Hepatocyte (in vitro differentiated cells): Measurements from ENCODE around the gene GNG10.

Experiments
- CTCF ChIP-seq: fragments of 200-600 bp; sonication (generic); IDR thresholded peaks from 2 replicates; pipeline ENCODE4 v1.5.1; 2016; ENCODE audit warnings: antibody characterized with exemption, mild to moderate bottlenecking; ENCODE audit not compliant: poor library complexity
- EZH2 ChIP-seq: fragments of 200-600 bp; sonication (generic); IDR thresholded peaks from 2 replicates; pipeline ENCODE4 v1.6.1; 2016; ENCODE audit warnings: antibody characterized with exemption, mild to moderate bottlenecking, borderline replicate concordance

GRCh38 chr9:111613436-111614040 lies 47.9 kb upstream of the GNG10 start:
- TF ChIP-seq CTCF (no peak), EZH2 (no peak)
